AG10803 (cell line): ENCODE data around the gene GGTLC2.
"Not testable (repeated sequence)": the region's sequence is repeated elsewhere in the genome, so short reads cannot be mapped to it uniquely, and the experiment has no call there.

Source experiments
- DNase-seq: peaks from one replicate; pipeline ENCODE4 v3.0.0; 2010; ENCODE audit warnings: low read depth
- H3K4me3 ChIP-seq: 2 replicates; pipeline ENCODE4 v1.5.1; 2011; ENCODE audit warnings: mild to moderate bottlenecking, low read length, control low read depth
- TF ChIP-seq, protein P1 (sequence below): conservative IDR thresholded peaks from 2 replicates; pipeline ENCODE4 v1.5.1; 2011; ENCODE audit warnings: mild to moderate bottlenecking, low read length, control low read depth, inconsistent platforms

The GGTLC2 gene

DNA sequence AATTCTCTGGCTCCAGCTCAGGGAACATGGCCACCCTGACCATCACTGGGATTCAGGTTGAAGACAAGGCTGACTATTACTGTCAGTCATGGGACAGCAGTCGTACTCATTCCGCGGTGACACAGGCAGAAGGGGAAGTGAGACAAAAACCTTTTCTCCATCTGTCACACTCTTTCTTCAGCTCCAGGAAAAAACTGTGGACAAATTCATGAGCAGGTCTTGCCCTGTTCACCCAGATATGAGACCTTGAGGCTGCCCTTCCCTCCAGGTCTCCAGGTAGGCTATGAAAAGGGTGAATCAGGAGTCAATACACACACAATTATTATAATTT is 39.4 kb upstream of the GGTLC2 start:
- no peak for DNase-seq
- no peak overlapping the region for H3K4me3 ChIP-seq
- TF ChIP-seq, protein P1, sequence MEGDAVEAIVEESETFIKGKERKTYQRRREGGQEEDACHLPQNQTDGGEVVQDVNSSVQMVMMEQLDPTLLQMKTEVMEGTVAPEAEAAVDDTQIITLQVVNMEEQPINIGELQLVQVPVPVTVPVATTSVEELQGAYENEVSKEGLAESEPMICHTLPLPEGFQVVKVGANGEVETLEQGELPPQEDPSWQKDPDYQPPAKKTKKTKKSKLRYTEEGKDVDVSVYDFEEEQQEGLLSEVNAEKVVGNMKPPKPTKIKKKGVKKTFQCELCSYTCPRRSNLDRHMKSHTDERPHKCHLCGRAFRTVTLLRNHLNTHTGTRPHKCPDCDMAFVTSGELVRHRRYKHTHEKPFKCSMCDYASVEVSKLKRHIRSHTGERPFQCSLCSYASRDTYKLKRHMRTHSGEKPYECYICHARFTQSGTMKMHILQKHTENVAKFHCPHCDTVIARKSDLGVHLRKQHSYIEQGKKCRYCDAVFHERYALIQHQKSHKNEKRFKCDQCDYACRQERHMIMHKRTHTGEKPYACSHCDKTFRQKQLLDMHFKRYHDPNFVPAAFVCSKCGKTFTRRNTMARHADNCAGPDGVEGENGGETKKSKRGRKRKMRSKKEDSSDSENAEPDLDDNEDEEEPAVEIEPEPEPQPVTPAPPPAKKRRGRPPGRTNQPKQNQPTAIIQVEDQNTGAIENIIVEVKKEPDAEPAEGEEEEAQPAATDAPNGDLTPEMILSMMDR = no peak

DNA sequence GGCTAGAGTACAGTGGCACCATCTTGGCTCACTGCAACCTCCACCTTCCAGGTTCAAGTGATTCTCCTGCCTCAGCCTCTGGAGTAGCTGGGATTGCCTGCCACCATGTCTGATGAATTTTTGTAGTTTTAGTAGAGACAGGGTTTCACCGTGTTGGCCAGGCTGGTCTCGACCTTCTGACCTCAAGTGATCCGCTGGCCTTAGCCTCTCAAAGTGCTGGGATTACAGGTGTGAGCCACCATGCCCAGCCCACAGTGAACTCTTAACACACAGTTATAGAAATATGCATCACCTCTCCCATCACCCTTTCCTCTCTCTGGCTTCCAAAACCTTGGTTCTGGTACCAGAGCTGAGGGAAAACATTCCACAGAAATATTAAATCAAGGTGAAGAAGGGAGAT is 36.4 kb upstream of the GGTLC2 start:
- H3K4me3 ChIP-seq, DNase-seq: not testable (repeated sequence)

DNA sequence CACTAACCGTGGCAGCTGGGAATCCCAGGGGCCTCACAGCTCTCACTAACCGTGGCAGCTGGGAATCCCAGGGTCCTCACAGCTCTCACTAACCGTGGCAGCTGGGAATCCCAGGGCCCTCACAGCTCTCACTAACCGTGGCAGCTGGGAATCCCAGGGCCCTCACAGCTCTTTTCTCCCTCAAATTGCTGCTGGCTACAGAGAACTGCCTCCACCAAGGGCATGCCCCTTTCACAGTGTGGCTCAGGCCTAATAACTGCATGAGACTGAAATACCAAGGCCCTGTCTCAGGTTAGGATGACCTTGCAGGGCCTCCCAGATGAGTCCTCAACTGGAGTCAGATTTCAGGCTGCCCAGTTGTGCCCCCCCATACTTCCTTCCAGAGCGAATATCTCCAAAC is 35.1 kb upstream of the GGTLC2 start:
- TF ChIP-seq, protein P1 = no peak

DNA sequence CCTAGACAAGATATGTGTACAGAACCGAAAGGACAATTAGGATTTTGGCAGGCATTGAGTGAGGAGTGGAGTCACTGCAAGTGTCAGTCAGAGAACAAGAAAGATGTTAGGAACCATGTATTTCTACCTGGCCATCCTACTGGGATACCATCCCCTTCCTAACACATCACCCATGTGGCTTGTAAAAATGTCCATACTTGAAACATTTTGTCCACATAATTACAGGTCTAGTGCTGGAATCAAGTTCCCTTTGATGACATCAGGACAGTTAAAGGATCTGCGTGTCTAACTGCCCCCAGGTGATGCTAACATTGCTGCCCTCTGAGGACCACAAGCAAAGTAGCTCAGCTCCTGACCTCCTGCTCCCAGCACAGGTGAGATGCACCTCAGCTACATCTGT is 31.9 kb upstream of the GGTLC2 start:
- no peak overlapping the region for H3K4me3 ChIP-seq
- TF ChIP-seq, protein P1 = no peak
- no peak for DNase-seq

More for the DNA sequence above, 35.1 kb upstream of the GGTLC2 start:
- H3K4me3 ChIP-seq = no peak overlapping the region
- no peak for DNase-seq

DNA sequence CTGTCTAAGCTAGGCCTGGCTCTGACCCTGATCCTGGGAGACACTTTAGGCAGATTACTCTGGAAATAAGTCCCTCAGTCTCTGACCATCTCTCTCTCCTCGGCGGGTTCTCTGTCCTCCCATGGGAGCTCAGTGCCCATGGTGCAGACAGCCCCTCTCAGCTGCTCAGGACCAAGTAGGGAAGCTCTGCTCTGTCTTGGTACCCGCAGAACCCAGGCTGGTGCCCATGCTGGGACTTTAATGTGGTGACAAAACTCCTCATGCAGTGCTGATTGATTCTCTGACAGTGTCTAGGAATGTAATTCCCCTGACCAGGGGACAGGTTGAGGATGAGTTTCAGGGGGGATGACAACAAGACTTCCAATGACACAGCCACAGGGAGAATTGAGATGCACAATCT is 30.3 kb upstream of the GGTLC2 start:
- TF ChIP-seq, protein P1 = no peak
- DNase-seq = no peak

DNA sequence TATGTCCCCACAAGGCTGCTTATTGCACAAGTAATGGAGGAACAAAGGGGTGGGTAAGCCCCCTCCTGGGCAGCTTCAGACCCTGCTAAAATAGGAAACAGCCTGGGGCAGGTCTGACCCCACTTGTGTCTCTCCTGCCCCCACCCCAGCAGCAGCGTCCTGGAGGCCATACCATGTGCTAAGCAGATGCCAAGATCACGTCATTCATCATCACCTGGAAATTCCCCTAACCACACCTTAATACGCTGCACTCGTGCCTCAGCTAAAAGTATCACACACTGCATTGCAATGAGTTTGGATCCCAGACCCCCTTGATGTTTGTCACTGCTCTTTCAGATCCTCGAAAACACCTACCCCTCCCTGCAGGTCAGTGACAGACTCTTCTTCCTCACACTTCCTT is 27.8 kb upstream of the GGTLC2 start:
- no peak for DNase-seq
- TF ChIP-seq, protein P1 = no peak
- no peak overlapping the region for H3K4me3 ChIP-seq

More for the DNA sequence above, 30.3 kb upstream of the GGTLC2 start:
- H3K4me3 ChIP-seq = no peak overlapping the region

DNA sequence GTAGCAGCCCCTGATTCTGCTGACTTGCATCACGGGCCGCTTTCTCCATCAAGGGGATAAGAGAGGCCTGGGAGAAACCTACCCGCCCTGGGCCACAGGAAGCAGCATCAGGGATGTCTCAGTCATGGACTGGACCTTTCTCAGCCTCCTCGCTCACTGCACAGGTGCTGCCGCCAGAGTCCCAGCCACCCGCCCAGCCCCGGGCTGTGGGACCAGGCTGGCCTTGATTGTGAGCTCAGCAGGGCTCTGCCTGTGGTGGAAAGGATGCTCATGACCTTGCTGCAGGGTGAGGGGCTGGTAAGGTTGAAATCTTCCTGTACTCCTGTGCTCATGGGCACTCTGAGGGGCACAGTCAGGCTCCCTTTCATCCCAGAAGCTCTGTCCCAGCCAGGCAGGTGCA is 26.0 kb upstream of the GGTLC2 start:
- DNase-seq = no peak
- TF ChIP-seq, protein P1 = no peak
- no peak overlapping the region for H3K4me3 ChIP-seq

DNA sequence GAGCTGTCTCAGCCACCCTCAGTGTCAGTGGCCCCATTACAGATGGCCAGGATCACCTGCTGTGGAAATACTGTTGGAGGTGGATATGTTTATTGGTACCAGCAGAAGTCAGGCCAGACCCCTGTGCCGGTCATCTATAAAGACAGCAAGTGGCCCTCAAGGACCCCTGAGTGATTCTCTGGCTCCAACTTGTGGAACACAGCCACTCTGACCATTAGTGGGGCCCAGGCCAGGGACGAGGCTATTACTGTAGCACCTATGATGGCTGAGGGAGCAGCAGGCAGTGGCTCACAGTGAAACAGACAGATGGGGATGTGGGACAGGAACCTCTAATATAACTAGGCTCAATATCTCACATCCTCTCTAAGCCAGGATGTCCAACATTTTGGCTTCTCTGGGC is 25.5 kb upstream of the GGTLC2 start:
- TF ChIP-seq, protein P1 = no peak
- no peak for DNase-seq
- no peak overlapping the region for H3K4me3 ChIP-seq
